Ovary (tissue), 3 donors: Measurements from ENCODE around the gene OR52I1.

Experiments
- POLR2A ChIP-seq: fragments of 450-650 bp; IDR thresholded peaks from one replicate; pipeline ENCODE4 v1.6.1; 2017; ENCODE audit warnings: antibody characterized with exemption, mild to moderate bottlenecking, moderate library complexity
- TF ChIP-seq, protein P1 (sequence below), 3 donors: fragments of 450-650 bp in 2 of 3; fragments of 200-600 bp in 1 of 3; IDR thresholded peaks; one replicate each; pipeline versions ENCODE4 v1.5.1 to v1.8.0; 2016 to 2022; ENCODE audit warnings: antibody characterized with exemption in 3 of 3, mild to moderate bottlenecking in 1 of 3
- donor health status: DM: no; HTN: no; CAD: no.

DNA sequence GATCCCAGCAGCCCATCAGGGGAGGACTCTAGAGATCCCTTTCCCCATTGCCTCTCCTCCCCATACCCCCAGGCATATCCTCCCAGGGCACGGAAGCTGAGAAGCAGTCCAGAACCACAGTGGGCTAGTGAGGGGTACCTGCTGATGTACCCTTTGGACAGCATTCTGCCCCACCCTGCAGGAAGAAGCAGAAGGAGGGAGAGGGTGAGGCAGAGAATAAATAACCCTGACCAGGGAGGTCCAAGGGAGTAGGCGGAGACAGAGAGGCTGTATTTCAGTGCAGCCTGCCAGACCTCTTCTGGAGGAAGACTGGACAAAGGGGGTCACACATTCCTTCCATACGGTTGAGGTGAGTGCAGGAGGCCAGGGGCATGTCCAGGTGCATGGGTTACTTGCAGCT lies 49.8 kb downstream of the OR52I1 start, which contains the start of gene OR51E1:
- TF ChIP-seq, protein P1, sequence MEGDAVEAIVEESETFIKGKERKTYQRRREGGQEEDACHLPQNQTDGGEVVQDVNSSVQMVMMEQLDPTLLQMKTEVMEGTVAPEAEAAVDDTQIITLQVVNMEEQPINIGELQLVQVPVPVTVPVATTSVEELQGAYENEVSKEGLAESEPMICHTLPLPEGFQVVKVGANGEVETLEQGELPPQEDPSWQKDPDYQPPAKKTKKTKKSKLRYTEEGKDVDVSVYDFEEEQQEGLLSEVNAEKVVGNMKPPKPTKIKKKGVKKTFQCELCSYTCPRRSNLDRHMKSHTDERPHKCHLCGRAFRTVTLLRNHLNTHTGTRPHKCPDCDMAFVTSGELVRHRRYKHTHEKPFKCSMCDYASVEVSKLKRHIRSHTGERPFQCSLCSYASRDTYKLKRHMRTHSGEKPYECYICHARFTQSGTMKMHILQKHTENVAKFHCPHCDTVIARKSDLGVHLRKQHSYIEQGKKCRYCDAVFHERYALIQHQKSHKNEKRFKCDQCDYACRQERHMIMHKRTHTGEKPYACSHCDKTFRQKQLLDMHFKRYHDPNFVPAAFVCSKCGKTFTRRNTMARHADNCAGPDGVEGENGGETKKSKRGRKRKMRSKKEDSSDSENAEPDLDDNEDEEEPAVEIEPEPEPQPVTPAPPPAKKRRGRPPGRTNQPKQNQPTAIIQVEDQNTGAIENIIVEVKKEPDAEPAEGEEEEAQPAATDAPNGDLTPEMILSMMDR (IDR thresholded peaks at IDR 0.05), result no peak
- TF ChIP-seq POLR2A, result no peak
